PC-9 (cell line): ENCODE data around the gene DRD3. TPM values are rescaled to one million over a fixed set of nuclear protein-coding genes. Genes with fewer than 3 reads are reported as not detected.

ENCODE experiments used
- Bru-seq: library from RNA; stranded (reverse); fragments of 400-500 nt; gene quantifications from one replicate; lab custom pipeline; 2021; lab: Mats Ljungman, UMichigan
- BruChase-seq, 2 experiments: library from RNA; stranded (reverse); fragments of 400-500 nt; gene quantifications; one replicate each; lab custom pipeline; 2021; lab: Mats Ljungman, UMichigan
- BruUV-seq: library from RNA; stranded (reverse); fragments of 400-500 nt; replicated peaks from 2 replicates; lab custom pipeline; 2021; lab: Mats Ljungman, UMichigan
- CTCF ChIA-PET: fragments of 300-600 bp; sonication (Branson Sonifier 250); formaldehyde crosslinking; loops from one replicate; lab custom pipeline; 2022; ENCODE audit warnings: antibody characterized with exemption; lab: Charles Lee
- POLR2A ChIA-PET: fragments of 300-600 bp; sonication (Branson Sonifier 250); formaldehyde crosslinking; loops from one replicate; lab custom pipeline; 2022; ENCODE audit warnings: antibody characterized with exemption; ENCODE audit not compliant: unreplicated experiment; lab: Charles Lee
- DNase-seq, 2 experiments: peaks; one replicate each; pipeline versions ENCODE4 v3.0.0 to v3.0.0-alpha.2; 2015 to 2022; ENCODE audit warnings: mixed read lengths in 1 of 2
- H2AFZ ChIP-seq: fragments of 200-600 bp; sonication (generic); 2 replicates; pipeline ENCODE4 v1.8.1; 2017; ENCODE audit warnings: antibody characterized with exemption
- H3F3A ChIP-seq: fragments of 200-600 bp; sonication (generic); 2 replicates; pipeline ENCODE4 v1.8.1; 2017; ENCODE audit warnings: antibody characterized with exemption, mild to moderate bottlenecking, low read depth; ENCODE audit not compliant: insufficient read depth
- H3K27ac ChIP-seq: fragments of 200-600 bp; sonication (generic); 2 replicates; pipeline ENCODE4 v1.6.1; 2016; ENCODE audit warnings: mixed run types
- H3K27me3 ChIP-seq: fragments of 200-600 bp; sonication (generic); 2 replicates; pipeline ENCODE4 v1.6.1; 2016; ENCODE audit warnings: low read depth, mixed run types; ENCODE audit not compliant: insufficient read depth
- H3K36me3 ChIP-seq: fragments of 200-600 bp; sonication (generic); 2 replicates; pipeline ENCODE4 v1.6.1; 2016; ENCODE audit warnings: low read depth, mixed run types
- H3K4me1 ChIP-seq: fragments of 200-600 bp; sonication (generic); replicated peaks from 2 replicates; pipeline ENCODE4 v1.6.1; 2016; ENCODE audit warnings: mixed run types; ENCODE audit not compliant: insufficient read depth
- H3K4me2 ChIP-seq: fragments of 200-600 bp; sonication (generic); 2 replicates; pipeline ENCODE4 v1.6.1; 2017; ENCODE audit warnings: mixed run types
- H3K4me3 ChIP-seq: fragments of 200-600 bp; sonication (generic); 2 replicates; pipeline ENCODE4 v1.6.1; 2016; ENCODE audit warnings: mixed run types
- H3K79me2 ChIP-seq: fragments of 200-600 bp; sonication (generic); 2 replicates; pipeline ENCODE4 v1.6.1; 2017; ENCODE audit warnings: low read depth, mixed run types
- H3K9me2 ChIP-seq: fragments of 200-600 bp; sonication (generic); 2 replicates; pipeline ENCODE4 v1.8.1; 2017; ENCODE audit warnings: mild to moderate bottlenecking; ENCODE audit not compliant: insufficient read depth
- H3K9me3 ChIP-seq: fragments of 200-600 bp; sonication (generic); 2 replicates; pipeline ENCODE4 v1.8.1; 2016; ENCODE audit warnings: low read depth; ENCODE audit not compliant: insufficient read depth
- H4K20me1 ChIP-seq: fragments of 200-600 bp; sonication (generic); 2 replicates; pipeline ENCODE4 v1.8.1; 2017; ENCODE audit not compliant: insufficient read depth
- EZH2 ChIP-seq: fragments of 200-600 bp; sonication (generic); IDR thresholded peaks from 2 replicates; pipeline ENCODE4 v1.8.0; 2017; ENCODE audit warnings: antibody characterized with exemption, low read depth
- intact Hi-C: fragments of 100-400 bp; cut with micrococcal nuclease; formaldehyde crosslinking; loops from one replicate; pipeline ENCODE4 v1.10.0; 2022; ENCODE audit not compliant: unreplicated experiment
- long read RNA-seq: library from polyadenylated mRNA; stranded (forward); transcript quantifications from one replicate; pipeline ENCODE4 v2.0.0, GENCODE V29; 2022
- total RNA-seq: library from RNA; stranded (reverse); gene quantifications from 2 replicates; pipeline ENCODE4 v1.2.3, GENCODE V29; 2021
- TF ChIP-seq, protein P1 (sequence below): fragments of 200-600 bp; sonication (generic); conservative IDR thresholded peaks from 2 replicates; pipeline ENCODE4 v1.6.1; 2017; ENCODE audit warnings: mixed run types, antibody characterized with exemption, mild to moderate bottlenecking, moderate library complexity

Gene DRD3
- total RNA-seq (not detected in 2 replicates), Bru-seq, nascent RNA (percentile 2 among the genes with signal in this experiment), BruChase-seq, experiment 1, labeled RNA remaining after a 2-hour chase (percentile 7 among the genes with signal in this experiment), BruChase-seq, experiment 2, labeled RNA remaining after a 6-hour chase (percentile 3 among the genes with signal in this experiment)
- long read RNA-seq: 0 reads

DNA sequence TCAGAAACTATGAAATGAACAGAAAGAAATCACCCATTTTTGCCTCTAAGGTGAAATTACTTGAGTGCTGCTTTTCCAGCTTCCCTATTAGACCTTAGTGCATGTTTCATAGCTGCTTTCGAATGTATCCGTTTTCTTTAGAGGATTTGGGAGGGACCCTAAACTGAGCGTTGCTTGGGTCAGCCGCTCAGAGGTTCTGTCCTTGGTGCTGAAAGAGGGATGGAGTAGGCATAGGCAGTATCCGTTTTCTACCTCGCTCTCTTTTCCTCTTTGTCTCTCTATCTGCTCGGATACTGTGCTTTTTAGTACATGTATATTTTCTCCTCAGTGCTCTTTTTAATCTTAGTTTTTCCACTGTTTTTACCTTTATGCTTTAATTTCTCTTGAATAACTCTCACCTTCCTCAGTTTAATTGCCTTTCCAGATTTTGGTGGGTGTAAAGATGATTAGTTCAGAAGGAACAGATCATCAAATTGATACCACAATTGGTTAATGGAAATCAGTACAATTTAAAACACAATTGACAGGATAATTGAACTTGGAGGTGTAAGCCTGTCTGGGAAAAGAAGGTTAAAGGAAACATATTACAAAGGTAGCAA lies at the start of gene DRD3:
Gene DRD3, minus strand, starts transcription at position 283 of the 599 bp plus-strand sequence. CDS start 7,060 bp downstream, outside the sequence.
- Histone ChIP-seq H3K4me1 (no peaks in the 10 kb centered on the region), H3K9me3 (no peaks in the 10 kb centered on the region), H3K27me3 (no peaks in the 10 kb centered on the region), H3K27ac (no peak within 1 kb of the TSS), H3K4me3 (no peak within 1 kb of the TSS), H3F3A (no peaks in the 10 kb centered on the region), H4K20me1 (no peaks in the 10 kb centered on the region), H3K79me2 (no peaks in the 10 kb centered on the region), H2AFZ (no peak within 1 kb of the TSS), H3K9me2 (no peaks in the 10 kb centered on the region), H3K4me2 (no peak within 1 kb of the TSS), H3K36me3 (no peaks in the 10 kb centered on the region)
- no TSS peak for BruUV-seq
- ChIA-PET POLR2A (no interaction called here), CTCF (no interaction called here)
- intact Hi-C loops: no loop called here
- no peak for DNase-seq
- no peak for TF ChIP-seq EZH2
- TF ChIP-seq, protein P1, sequence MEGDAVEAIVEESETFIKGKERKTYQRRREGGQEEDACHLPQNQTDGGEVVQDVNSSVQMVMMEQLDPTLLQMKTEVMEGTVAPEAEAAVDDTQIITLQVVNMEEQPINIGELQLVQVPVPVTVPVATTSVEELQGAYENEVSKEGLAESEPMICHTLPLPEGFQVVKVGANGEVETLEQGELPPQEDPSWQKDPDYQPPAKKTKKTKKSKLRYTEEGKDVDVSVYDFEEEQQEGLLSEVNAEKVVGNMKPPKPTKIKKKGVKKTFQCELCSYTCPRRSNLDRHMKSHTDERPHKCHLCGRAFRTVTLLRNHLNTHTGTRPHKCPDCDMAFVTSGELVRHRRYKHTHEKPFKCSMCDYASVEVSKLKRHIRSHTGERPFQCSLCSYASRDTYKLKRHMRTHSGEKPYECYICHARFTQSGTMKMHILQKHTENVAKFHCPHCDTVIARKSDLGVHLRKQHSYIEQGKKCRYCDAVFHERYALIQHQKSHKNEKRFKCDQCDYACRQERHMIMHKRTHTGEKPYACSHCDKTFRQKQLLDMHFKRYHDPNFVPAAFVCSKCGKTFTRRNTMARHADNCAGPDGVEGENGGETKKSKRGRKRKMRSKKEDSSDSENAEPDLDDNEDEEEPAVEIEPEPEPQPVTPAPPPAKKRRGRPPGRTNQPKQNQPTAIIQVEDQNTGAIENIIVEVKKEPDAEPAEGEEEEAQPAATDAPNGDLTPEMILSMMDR: no peak

DNA sequence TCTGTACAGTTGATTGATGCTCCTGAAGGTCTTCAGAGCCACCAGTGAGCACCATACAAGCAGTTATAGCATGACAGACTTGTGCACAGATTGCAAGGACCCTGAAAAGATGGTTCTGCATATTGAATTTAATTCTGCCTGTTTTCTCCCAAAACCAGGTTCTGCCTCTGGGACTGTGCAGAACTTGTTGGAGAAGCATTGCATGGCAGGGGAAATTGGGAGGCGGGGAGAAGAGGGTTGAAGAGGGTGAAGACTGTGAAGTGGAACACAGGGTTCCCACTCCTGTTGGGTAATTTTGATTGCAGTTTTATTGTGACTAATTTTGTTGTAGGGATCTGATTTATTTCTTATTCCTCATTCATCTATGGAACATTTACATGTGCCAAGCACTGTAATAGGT lies 48.2 kb upstream of the DRD3 start:
- H3K79me2 ChIP-seq: no peaks in the 10 kb centered on the region
- no peak for DNase-seq
- H3K36me3 ChIP-seq: no peaks in the 10 kb centered on the region
- H3K9me3 ChIP-seq: peaks cover 3% of the 10 kb centered on the region; the same call in 1 of the 2 replicates
- ChIA-PET POLR2A (no interaction called here), CTCF (no interaction called here)
- H3K27me3 ChIP-seq: no peaks in the 10 kb centered on the region
- intact Hi-C loops: no loop called here
- no peak for TF ChIP-seq EZH2
- TF ChIP-seq, protein P1: no peak
- BruUV-seq: no TSS peak
- H4K20me1 ChIP-seq: no peaks in the 10 kb centered on the region
- H3K4me3 ChIP-seq: no peak overlapping the region
- no peak overlapping the region for H2AFZ ChIP-seq
- no peak overlapping the region for H3K4me2 ChIP-seq
- H3K27ac ChIP-seq: no peak overlapping the region
- H3F3A ChIP-seq: no peaks in the 10 kb centered on the region
- no peaks in the 10 kb centered on the region for H3K4me1 ChIP-seq
- no peaks in the 10 kb centered on the region for H3K9me2 ChIP-seq

DNA sequence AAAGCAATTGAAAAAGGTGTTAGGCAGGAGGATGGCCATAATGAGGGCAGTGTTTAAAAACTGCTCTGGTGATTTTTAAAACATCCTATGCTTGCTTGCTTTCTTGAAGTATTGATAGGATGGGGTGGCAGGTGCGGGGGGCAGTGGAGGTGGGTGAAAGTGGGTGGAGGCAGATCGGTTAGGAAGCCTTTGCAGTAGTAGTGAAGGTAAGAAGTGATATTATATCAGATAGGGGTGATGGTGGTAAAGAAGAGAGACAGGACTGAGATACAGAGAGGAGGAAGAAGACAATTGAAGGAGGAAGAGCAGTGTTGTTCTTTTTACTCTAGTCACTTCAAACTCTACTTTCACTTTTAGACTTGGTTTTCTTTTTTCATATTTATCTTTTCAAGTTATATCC lies 47.5 kb upstream of the DRD3 start:
- H4K20me1 ChIP-seq: no peaks in the 10 kb centered on the region
- BruUV-seq: no TSS peak
- no peak for TF ChIP-seq EZH2
- TF ChIP-seq, protein P1: no peak
- no peak for DNase-seq
- no peaks in the 10 kb centered on the region for H3K4me1 ChIP-seq
- H3K4me3 ChIP-seq: no peak overlapping the region
- intact Hi-C loops: no loop called here
- ChIA-PET CTCF (no interaction called here), POLR2A (no interaction called here)
- no peaks in the 10 kb centered on the region for H3K9me2 ChIP-seq
- H3K27me3 ChIP-seq: no peaks in the 10 kb centered on the region
- no peak overlapping the region for H2AFZ ChIP-seq
- H3F3A ChIP-seq: no peaks in the 10 kb centered on the region
- no peak overlapping the region for H3K27ac ChIP-seq
- H3K4me2 ChIP-seq: no peak overlapping the region
- H3K79me2 ChIP-seq: no peaks in the 10 kb centered on the region
- H3K9me3 ChIP-seq: peaks cover 3% of the 10 kb centered on the region; the same call in 1 of the 2 replicates
- H3K36me3 ChIP-seq: no peaks in the 10 kb centered on the region
